Activated B cell treated with CpG ODN at 0.5 μM for 24 hours (primary cell): Measurements from ENCODE around the gene LRCH1. TPM values are rescaled to one million over a fixed set of nuclear protein-coding genes. Genes with fewer than 3 reads are reported as not detected.

Experiments used
- ATAC-seq: fragments of 200-7000 bp; cut with Tn5 transposase; one replicate; pipeline ENCODE4 v1.10.0; 2021; ENCODE audit warnings: low read depth, mild to moderate bottlenecking, moderate library complexity
- CTCF ChIA-PET: fragments of 350-600 bp; sonication (Branson Sonifier 250); formaldehyde crosslinking; loops from one replicate; lab custom pipeline; 2021; ENCODE audit warnings: antibody characterized with exemption; lab: Charles Lee
- POLR2A ChIA-PET: fragments of 350-600 bp; sonication (Branson Sonifier 250); formaldehyde crosslinking; loops from one replicate; lab custom pipeline; 2021; ENCODE audit warnings: antibody characterized with exemption; lab: Charles Lee
- DNase-seq: peaks from one replicate; pipeline ENCODE4 v3.0.0; 2022
- H3K27ac Mint-ChIP-seq: one replicate; pipeline ENCODE4 v1.8.0; 2020; ENCODE audit warnings: mixed read lengths
- H3K27me3 Mint-ChIP-seq: one replicate; pipeline ENCODE4 v1.8.0; 2021; ENCODE audit warnings: mixed read lengths
- H3K36me3 Mint-ChIP-seq: one replicate; pipeline ENCODE4 v1.8.0; 2021; ENCODE audit warnings: low read depth, mixed read lengths
- H3K4me1 Mint-ChIP-seq: one replicate; pipeline ENCODE4 v1.8.0; 2021; ENCODE audit warnings: mixed read lengths
- H3K4me3 Mint-ChIP-seq: one replicate; pipeline ENCODE4 v1.8.0; 2020; ENCODE audit warnings: mild to moderate bottlenecking, mixed read lengths
- H3K9me3 Mint-ChIP-seq: one replicate; pipeline ENCODE4 v1.8.0; 2020; ENCODE audit warnings: mixed read lengths
- CTCF ChIP-seq: fragments of 200-600 bp; IDR thresholded peaks from one replicate; pipeline ENCODE4 v1.8.0; 2022; ENCODE audit warnings: antibody characterized with exemption, mild to moderate bottlenecking
- intact Hi-C: fragments of 100-400 bp; cut with micrococcal nuclease; formaldehyde crosslinking; loops from one replicate; pipeline ENCODE4 v1.15.1; 2024
- total RNA-seq: library from RNA; stranded (reverse); gene quantifications from 2 replicates; pipeline ENCODE4 v1.2.3, GENCODE V29; 2022

LRCH1 gene
- total RNA-seq, 1 donor from 2014 or later = 46.3 TPM

GRCh38 chr13:46587807-46588418 lies 34.9 kb downstream of the LRCH1 start:
- Mint-ChIP-seq H3K4me1 (peaks cover 99% of the 10 kb centered on the region), H3K27me3 (no peaks in the 10 kb centered on the region), H3K9me3 (no peaks in the 10 kb centered on the region), H3K27ac (peak overlapping the region; percentile 87), H3K36me3 (no peaks in the 10 kb centered on the region), H3K4me3 (peak overlapping the region; percentile 59)
- DNase-seq = no peak
- intact Hi-C loops = loop anchor here (1.0 to 5.0 kb wide), 3 partner anchors 10 to 34 kb away; no protein-coding TSS in a partner anchor
- no peak for TF ChIP-seq CTCF
- peak; percentile 69 for ATAC-seq
- ChIA-PET POLR2A (interaction anchor here (0.7 to 3.2 kb wide), 5 partner anchors 8 to 74 kb away, joined by 3 to 28 read pairs (median 4); partner anchors contain the start of gene LRCH1), CTCF (interaction anchor here (1.1 to 3.6 kb wide), 2 partner anchors 9 to 36 kb away, joined by 3 to 14 read pairs; no protein-coding TSS in a partner anchor)

- peak overlapping the region; percentile 86 for H3K27ac Mint-ChIP-seq
- ChIA-PET CTCF (interaction anchor here (1.1 to 2.3 kb wide), 3 partner anchors 39 to 88 kb away, joined by 3 to 8 read pairs (median 4); partner anchors contain the start of gene LRCH1), POLR2A (interaction anchor here (1.1 to 6.4 kb wide), 2 partner anchors 40 to 73 kb away, joined by 3 to 45 read pairs; partner anchors contain the start of gene LRCH1)
- H3K36me3 Mint-ChIP-seq = no peaks in the 10 kb centered on the region
- no peaks in the 10 kb centered on the region for H3K9me3 Mint-ChIP-seq
- ATAC-seq = no peak
- no peak for TF ChIP-seq CTCF
- no peaks in the 10 kb centered on the region for H3K27me3 Mint-ChIP-seq
- DNase-seq = no peak
- peaks cover 98% of the 10 kb centered on the region for H3K4me1 Mint-ChIP-seq
- no peak overlapping the region for H3K4me3 Mint-ChIP-seq
- intact Hi-C loops = no loop called here
Measured at GRCh38 chr13:46592385-46592784, 39.4 kb downstream of the LRCH1 start.

- peak; percentile 62 for ATAC-seq
- peak; percentile 34 for DNase-seq
- no peaks in the 10 kb centered on the region for H3K27me3 Mint-ChIP-seq
- intact Hi-C loops = no loop called here
- peak overlapping the region; percentile 68 for H3K4me3 Mint-ChIP-seq
- ChIA-PET CTCF (interaction anchor here (4.4 kb wide), 1 partner anchor 41 kb away, joined by 23 read pairs; the partner anchor contains the start of gene LRCH1), POLR2A (interaction anchor here (0.6 to 6.4 kb wide), 6 partner anchors 7 to 188 kb away, joined by 3 to 45 read pairs (median 8); partner anchors contain the start of gene LRCH1)
- peak overlapping the region; percentile 86 for H3K27ac Mint-ChIP-seq
- H3K36me3 Mint-ChIP-seq = no peaks in the 10 kb centered on the region
- TF ChIP-seq CTCF = no peak
- H3K4me1 Mint-ChIP-seq = peaks cover 98% of the 10 kb centered on the region
- H3K9me3 Mint-ChIP-seq = no peaks in the 10 kb centered on the region
Measured at GRCh38 chr13:46593398-46593797, 40.4 kb downstream of the LRCH1 start.

- TF ChIP-seq CTCF = no peak
- intact Hi-C loops = loop anchor here (1.0 to 5.0 kb wide), 7 partner anchors 9 to 412 kb away; partner anchors contain the start of genes LCP1 and LRCH1
- DNase-seq = no peak
- POLR2A ChIA-PET = interaction anchor here (0.6 to 6.4 kb wide), 11 partner anchors 8 to 163 kb away, joined by 3 to 45 read pairs (median 4); partner anchors contain the start of gene LRCH1
- Mint-ChIP-seq H3K27me3 (no peaks in the 10 kb centered on the region), H3K4me1 (peaks cover 97% of the 10 kb centered on the region), H3K4me3 (peak overlapping the region; percentile 60), H3K27ac (peak overlapping the region; percentile 86), H3K9me3 (no peaks in the 10 kb centered on the region), H3K36me3 (no peaks in the 10 kb centered on the region)
- ATAC-seq = no peak
- CTCF ChIA-PET = interaction anchor here (0.9 to 4.4 kb wide), 2 partner anchors 30 to 42 kb away, joined by 3 to 23 read pairs; partner anchors contain the start of gene LRCH1
Measured at GRCh38 chr13:46594374-46595078, 41.6 kb downstream of the LRCH1 start.
